22Rv1 (cell line): Measurements from ENCODE around the gene EIF6.

Source experiments
- CTCF ChIP-seq: fragments of 450-650 bp; IDR thresholded peaks from 2 replicates; pipeline ENCODE4 v1.5.1; 2017; ENCODE audit warnings: mild to moderate bottlenecking
- ZFX ChIP-seq: fragments of 450-650 bp; IDR thresholded peaks from 2 replicates; pipeline ENCODE4 v1.6.1; 2017; ENCODE audit warnings: antibody characterized with exemption, borderline replicate concordance

- TF ChIP-seq CTCF (no peak), ZFX (no peak)
These were observed 6.4 kb upstream of the EIF6 start for GRCh38 chr20:35290887-35291417.
